ENCODE results near the gene TYW3.
"Not testable (repeated sequence)": the region's sequence is repeated elsewhere in the genome, so short reads cannot be mapped to it uniquely, and the experiment has no call there.

The TYW3 gene

DNA sequence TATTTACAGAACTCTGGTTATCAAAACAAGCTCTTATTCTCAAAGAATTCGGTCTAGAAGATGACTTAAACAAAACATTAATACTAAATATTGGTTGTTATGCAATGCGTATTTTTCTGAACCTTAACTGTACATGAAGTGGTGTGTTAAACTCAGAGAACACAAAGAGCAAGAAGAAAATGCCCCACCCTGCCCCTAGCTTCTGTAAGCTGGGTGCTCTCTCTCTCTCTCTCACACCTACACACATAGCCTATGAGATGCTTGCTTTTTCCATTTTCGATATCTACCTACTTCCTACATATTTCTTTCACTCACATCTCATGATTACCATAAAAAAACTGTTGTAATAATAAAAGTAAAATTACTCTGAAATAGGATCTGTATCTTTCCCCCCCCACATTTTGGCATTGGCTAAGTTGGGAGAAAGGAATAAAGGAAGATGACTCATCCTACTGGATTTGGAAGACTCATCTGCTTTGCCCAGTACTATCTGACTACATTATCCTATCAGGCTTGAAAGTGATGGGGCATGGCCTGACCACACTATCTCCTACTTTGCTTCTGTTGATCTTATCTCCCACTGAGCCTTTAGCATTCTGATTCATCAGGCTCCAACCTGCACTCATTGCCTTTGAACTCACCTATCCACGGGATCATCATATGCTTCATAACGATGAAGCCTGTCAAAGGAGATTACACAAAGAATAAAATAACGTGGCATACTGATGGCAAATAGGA, 3.0 kb upstream of the TYW3 start:
- H3K4me2 ChIP-seq, result no peak overlapping the region
- H3K4me3 ChIP-seq (IDR thresholded peaks at IDR 0.05; ENCODE audit: insufficient read depth, low read depth, low read length), result no peak overlapping the region
- H3K27ac ChIP-seq, result no peak overlapping the region
- H3K4me1 ChIP-seq (ENCODE audit: low read depth, poor library complexity, severe bottlenecking), result peaks cover 14% of the 10 kb centered on the region
- H3K27me3 ChIP-seq (ENCODE audit: insufficient read depth, low read depth), result no peaks in the 10 kb centered on the region
- no peaks in the 10 kb centered on the region for H3K36me3 ChIP-seq (ENCODE audit: insufficient read depth)
- H3K9ac ChIP-seq, result no peak overlapping the region
- H4K20me1 ChIP-seq (ENCODE audit: insufficient read depth), result no peaks in the 10 kb centered on the region
- H3K79me2 ChIP-seq (ENCODE audit: insufficient read depth, low read depth), result peaks cover 10% of the 10 kb centered on the region; the same call in 1 of the 2 replicates
- H2AFZ ChIP-seq (ENCODE audit: low read depth), result no peak overlapping the region
- TF ChIP-seq, protein P1, sequence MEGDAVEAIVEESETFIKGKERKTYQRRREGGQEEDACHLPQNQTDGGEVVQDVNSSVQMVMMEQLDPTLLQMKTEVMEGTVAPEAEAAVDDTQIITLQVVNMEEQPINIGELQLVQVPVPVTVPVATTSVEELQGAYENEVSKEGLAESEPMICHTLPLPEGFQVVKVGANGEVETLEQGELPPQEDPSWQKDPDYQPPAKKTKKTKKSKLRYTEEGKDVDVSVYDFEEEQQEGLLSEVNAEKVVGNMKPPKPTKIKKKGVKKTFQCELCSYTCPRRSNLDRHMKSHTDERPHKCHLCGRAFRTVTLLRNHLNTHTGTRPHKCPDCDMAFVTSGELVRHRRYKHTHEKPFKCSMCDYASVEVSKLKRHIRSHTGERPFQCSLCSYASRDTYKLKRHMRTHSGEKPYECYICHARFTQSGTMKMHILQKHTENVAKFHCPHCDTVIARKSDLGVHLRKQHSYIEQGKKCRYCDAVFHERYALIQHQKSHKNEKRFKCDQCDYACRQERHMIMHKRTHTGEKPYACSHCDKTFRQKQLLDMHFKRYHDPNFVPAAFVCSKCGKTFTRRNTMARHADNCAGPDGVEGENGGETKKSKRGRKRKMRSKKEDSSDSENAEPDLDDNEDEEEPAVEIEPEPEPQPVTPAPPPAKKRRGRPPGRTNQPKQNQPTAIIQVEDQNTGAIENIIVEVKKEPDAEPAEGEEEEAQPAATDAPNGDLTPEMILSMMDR (conservative IDR thresholded peaks at IDR 0.05; ENCODE audit: low read depth, low read length), result no peak

DNA sequence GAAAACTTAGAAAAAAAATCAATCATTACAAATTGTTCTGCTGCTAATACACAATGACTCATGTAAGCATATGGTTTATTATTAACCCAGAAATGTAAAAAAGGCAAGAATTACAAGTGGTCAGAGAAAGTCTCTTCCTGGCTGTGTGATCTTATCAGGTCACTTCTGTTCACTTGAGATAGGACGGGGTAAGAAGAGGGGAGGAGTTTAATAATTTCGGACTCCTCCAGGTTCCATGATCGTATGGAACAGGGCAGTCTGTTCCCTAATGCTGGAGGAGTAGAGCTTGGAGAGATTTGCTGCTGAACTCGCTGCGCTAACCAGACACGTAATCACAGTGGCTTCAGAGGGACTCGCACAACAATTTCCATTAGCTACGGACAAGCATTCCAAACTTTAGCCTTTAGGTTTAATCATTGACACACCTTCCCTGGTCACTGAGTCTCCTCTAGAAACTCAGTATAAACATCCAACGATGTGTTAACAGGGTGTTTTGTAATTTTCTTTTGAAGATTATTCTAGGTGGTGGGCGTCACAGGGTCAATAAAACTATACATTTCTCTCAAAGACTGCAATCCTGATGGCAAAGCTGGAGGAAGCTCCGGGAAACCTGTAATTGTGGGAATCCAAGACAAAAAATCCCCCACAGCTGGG, 1.4 kb upstream of the TYW3 start:
- no peak overlapping the region for H2AFZ ChIP-seq (ENCODE audit: low read depth)
- H3K4me1 ChIP-seq (ENCODE audit: low read depth, poor library complexity, severe bottlenecking), result peaks cover 18% of the 10 kb centered on the region
- no peaks in the 10 kb centered on the region for H3K27me3 ChIP-seq (ENCODE audit: insufficient read depth, low read depth)
- no peaks in the 10 kb centered on the region for H3K36me3 ChIP-seq (ENCODE audit: insufficient read depth)
- H3K4me2 ChIP-seq, result peak overlapping the region; percentile 33; the same call in 1 of the 2 replicates
- H3K9ac ChIP-seq, result no peak overlapping the region
- TF ChIP-seq, protein P1 (conservative IDR thresholded peaks at IDR 0.05; ENCODE audit: low read depth, low read length), result no peak
- H3K79me2 ChIP-seq (ENCODE audit: insufficient read depth, low read depth), result peaks cover 16% of the 10 kb centered on the region; the same call in 1 of the 2 replicates
- no peak overlapping the region for H3K27ac ChIP-seq
- H3K4me3 ChIP-seq (IDR thresholded peaks at IDR 0.05; ENCODE audit: insufficient read depth, low read depth, low read length), result no peak overlapping the region
- no peaks in the 10 kb centered on the region for H4K20me1 ChIP-seq (ENCODE audit: insufficient read depth)

DNA sequence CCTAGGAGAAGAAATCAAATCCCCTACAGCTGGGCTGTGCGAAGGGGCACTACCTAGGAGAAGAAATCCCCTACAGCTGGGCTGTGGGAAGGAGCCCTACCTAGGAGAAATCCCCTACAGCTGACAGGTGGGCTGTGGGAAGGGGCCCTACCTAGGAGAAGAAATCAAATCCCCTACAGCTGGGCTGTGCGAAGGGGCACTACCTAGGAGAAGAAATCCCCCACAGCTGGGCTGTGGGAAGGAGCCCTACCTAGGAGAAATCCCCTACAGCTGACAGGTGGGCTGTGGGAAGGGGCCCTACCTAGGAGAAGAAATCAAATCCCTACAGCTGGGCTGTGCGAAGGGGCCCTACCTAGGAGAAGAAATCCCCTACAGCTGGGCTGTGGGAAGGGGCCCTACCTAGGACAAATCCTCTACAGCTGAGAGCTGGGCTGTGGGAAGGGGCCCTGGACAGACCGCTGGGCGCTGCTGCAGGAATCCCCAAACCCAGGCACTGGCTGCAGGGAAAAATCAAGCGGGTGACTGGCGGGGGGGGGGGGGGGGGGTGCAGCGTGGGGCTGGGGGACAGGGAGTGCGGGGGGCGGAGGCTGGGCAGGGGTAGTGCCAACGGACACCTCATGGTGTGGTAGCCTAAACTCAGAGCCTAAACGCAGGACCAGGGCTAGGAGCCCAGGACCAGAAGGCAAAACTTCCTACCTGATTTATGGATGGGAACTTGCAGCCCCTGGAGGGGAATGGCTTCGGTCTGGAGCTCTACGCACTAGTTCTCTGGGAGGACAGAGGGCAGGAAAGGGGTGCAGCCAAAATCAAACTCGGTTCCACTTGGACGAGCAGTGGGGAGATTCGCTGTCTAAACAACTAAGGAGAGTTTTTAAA, 643 bp upstream of the TYW3 start:
- Histone ChIP-seq H3K4me1 (ENCODE audit: low read depth, poor library complexity, severe bottlenecking) (peaks cover 18% of the 10 kb centered on the region), H3K79me2 (ENCODE audit: insufficient read depth, low read depth) (peaks cover 16% of the 10 kb centered on the region; the same call in 1 of the 2 replicates), H3K9ac (peak overlapping the region; percentile 75), H3K4me2 (peak overlapping the region; percentile 87), H3K27ac (peak overlapping the region; percentile 85), H2AFZ (ENCODE audit: low read depth) (peak overlapping the region; percentile 68; the same call in 1 of the 2 replicates)
- not testable (repeated sequence) for H3K36me3 ChIP-seq (ENCODE audit: insufficient read depth); H4K20me1 ChIP-seq (ENCODE audit: insufficient read depth); H3K27me3 ChIP-seq (ENCODE audit: insufficient read depth, low read depth); H3K4me3 ChIP-seq (IDR thresholded peaks at IDR 0.05; ENCODE audit: insufficient read depth, low read depth, low read length)

DNA sequence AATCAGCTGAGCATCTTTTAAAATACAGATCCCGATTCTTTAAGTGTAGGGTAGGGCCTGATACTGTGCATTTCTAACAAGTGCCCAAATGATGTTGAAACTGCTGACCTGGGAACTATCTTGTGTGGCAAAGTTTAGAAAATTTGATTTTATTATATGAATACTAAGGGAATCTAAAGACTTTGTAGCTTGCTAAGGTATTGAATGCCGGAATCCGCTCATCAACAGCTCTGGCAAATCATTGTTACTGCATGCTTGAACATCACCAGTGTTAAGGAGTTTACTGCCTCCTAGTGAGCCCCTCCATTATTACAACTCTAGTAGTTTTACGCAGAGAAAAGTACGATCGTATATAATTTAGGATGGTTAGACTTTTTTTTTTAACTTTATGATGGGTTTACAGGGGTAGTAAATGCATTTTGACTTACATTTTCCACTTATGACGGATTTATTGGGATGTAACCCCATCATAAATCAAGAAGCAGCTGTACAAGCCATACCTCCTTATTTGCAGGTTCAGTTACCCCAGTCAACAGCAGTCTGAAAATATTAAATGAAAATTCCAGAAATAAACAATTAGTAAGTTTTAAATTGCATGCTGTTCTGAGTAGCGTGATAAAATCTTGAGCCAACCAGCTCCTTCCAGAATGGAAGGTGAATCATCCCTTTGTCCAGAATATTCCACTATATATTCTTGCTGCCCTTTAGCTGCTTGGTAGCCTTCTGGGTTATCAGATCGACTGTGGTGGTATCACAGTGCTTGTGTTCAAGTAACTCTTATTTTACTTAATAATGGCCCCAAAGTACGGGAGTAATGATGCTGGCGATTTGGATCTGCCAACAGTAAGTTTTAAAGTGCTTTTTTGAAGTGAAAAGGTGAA, 892 bp downstream of the TYW3 start:
- Histone ChIP-seq H3K4me3 (IDR thresholded peaks at IDR 0.05; ENCODE audit: insufficient read depth, low read depth, low read length) (no peak overlapping the region), H4K20me1 (ENCODE audit: insufficient read depth) (no peaks in the 10 kb centered on the region), H3K79me2 (ENCODE audit: insufficient read depth, low read depth) (peaks cover 16% of the 10 kb centered on the region; the same call in 1 of the 2 replicates), H2AFZ (ENCODE audit: low read depth) (peak overlapping the region; percentile 68), H3K36me3 (ENCODE audit: insufficient read depth) (no peaks in the 10 kb centered on the region), H3K4me2 (peak overlapping the region; percentile 87), H3K27ac (peak overlapping the region; percentile 85), H3K27me3 (ENCODE audit: insufficient read depth, low read depth) (no peaks in the 10 kb centered on the region), H3K4me1 (ENCODE audit: low read depth, poor library complexity, severe bottlenecking) (peaks cover 18% of the 10 kb centered on the region), H3K9ac (peak overlapping the region; percentile 75)
- TF ChIP-seq, protein P1 (conservative IDR thresholded peaks at IDR 0.05; ENCODE audit: low read depth, low read length), result peak; percentile 44; the same call in 1 of the 2 replicates
